Fibroblast of skin of scalp (primary cell): ENCODE results near the gene VCL.

Experiments used
- DNase-seq: peaks from one replicate; pipeline ENCODE4 v3.0.0-alpha.2; 2013

Gene VCL

DNA sequence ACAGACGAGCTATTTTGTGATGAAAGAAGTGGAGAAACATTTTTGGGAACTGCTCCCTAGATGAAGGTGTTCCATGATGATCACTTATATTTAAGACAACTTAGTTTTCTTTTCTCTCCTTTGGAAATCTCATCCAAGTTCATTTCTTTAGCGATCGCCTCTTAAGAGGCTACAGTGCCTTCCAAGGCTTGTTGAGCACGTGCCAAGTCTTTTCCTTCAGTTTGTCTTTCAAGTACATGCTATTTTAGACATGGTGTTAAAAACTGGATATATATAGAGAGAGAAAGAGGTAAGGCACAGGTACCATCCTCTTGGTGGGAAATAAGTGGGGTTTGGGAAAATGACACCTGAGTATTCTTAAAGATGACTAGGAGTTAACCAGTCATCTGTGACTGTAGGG is 155.8 kb downstream of the VCL start:
- DNase-seq = no peak

DNA sequence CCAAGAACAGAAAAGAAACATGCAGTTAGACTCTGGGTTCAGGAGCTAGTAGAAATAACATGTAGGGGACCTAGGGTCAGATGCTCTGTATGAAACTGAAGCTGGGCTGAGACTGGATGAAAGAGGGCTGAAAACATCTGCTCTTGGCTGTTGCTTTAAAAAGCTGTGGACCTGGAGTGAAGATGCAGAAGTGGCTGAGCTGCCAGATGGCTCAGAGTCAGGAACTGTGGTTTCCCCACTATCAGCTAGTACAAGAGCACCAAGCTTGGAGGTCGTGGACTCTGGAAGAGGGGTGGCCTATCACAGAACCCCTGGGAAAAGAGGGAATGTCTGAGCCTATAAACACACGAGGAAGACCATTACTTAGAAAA is 159.0 kb downstream of the VCL start:
- no peak for DNase-seq

DNA sequence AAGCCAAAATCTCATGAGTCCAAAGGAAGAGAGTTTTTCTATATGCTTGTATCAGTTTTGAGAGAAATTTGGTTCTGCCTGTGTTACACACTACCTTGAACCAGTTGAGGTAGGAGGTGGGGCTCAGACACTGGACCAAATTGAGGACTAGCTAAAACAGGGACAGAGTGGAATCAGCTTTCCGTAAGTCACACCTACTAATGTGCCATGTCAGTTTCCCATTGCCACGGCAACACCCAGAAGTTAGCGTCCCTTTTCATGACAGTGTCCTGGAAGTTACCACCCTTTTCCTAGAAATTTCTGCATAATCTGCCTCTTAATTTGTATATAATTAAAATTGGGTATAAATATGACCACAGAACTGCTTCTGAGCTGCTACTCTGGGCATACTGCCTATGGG is 162.1 kb downstream of the VCL start:
- no peak for DNase-seq

DNA sequence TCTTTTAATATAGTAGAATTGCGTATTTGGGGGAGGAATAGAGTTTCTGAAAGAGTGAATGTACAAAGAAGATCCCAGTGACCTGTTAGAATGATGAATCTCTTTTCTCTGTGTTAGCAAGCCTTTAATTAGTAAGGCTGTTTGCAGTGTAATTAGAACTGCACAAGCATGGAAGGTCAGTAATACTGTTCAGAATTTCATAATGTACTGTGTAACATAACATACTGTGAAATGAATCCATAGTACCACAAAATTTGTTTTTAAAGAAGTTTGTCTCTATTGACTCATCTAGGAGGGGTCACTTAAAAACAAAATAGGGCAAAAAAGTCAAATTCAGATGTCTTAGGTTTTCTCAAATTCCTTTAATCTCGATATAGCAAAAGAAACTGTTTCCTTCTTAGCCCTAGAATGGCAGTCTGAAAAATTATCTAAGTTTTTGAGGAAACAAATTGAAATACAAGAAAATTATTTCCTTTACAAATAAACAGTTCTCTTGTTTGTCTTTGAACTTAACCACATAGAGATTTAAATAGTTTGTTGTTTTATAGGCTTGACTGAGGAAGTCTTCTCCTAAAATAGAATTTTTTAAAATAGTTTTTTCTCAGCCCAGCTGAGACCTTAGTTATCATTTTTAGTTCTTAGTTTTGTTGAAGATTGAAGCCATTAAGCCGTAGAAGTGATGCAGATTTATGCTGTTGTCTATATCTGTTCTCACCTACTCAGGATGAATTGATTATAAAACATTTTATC is 165.6 kb downstream of the VCL start:
- no peak for DNase-seq

DNA sequence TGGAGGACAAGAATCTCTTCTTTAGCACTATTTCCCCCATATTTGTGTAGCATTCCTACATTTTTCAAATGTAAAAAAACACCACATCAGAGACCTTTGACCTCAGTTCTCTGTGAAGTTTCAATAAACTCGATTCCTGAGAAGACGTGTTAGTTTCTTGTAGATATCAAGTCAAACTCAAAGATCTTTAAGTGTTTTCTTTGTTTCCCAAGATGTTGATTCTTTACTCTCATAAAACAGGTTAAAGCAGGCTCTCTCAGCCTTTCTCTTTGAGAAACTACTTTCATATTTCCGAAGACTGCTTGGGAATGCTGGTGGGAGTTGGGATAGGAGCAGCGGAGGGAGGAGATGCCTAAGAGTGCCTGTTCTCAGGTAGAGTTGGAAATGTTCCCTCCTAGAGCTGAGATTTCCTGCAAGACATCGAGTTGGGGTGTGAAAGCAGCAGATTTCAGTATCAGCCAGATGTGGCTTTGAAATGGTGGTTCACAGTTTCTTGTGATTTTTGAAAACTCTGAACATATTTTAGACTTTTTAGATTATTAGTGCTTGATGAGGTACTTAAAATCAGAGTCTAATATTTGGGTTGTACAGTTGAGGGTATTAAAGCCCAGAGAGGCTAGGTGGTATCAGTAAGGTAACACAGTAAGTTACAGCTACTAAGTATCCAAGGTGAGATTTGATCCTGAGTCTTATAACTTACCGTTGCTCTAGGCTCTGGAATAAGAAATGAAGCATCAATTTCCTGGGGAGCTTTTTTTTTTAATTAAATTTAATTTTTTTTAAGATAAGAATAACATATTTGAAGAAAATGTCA is 167.0 kb downstream of the VCL start:
- DNase-seq = peak; percentile 55

DNA sequence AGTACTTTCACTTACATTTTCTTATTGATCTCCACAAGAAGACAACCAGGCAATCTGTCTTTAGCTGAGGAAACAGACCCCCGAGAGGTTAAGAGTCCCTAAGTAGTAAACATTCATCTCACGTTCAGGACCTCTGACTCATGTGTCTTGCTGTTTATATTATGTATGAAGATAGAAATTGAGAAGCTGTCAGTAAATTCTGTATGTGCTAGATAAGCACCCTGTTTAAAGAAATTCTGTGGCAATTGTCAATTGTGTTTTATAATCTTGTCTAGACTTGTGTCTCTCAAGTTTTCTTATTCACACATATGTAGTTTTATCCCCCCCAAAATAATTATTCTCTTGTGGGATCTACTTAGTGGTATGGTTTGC is 167.6 kb downstream of the VCL start:
- peak; percentile 36 for DNase-seq

DNA sequence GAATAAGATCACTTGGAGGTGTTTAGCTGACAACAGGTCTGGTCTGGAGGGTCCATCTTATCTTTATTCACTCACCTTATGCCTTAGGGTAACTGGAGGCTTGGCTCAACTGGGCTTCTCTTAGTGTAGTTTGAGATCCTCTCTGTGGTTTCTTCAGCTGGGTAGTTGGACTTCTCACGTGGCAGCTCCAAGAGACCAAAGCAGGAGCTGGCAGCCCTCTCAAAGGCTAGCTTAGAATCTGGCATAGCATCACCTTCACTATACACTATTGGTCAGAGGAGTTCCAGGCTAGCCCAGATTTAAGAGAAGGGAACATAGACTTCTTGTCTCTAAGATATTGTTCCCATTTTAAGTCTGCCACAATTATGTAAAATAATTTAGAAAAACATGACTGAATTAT is 169.5 kb downstream of the VCL start:
- DNase-seq = no peak
